ENCODE data around the gene UMPS.

UMPS gene

GRCh38 chr3:124773351-124774326 is 43.4 kb downstream of the UMPS start:
- no peak for DNase-seq (ENCODE audit: low spot score)
- Histone ChIP-seq H3K4ac (ENCODE audit: low read length) (no peak overlapping the region), H3K4me1 (ENCODE audit: control insufficient read depth in 2 of 2, insufficient read depth in 1 of 2, low read depth in 1 of 2, low read length in 2 of 2) (peaks cover 12 to 14% of the 10 kb centered on the region in 2 donors), H3K79me1 (ENCODE audit: low read depth, low read length) (peaks cover 8% of the 10 kb centered on the region), H3K23ac (ENCODE audit: low read depth, low read length, poor library complexity) (no peak overlapping the region), H2BK5ac (ENCODE audit: low read length) (no peak overlapping the region), H3K27ac (replicated peaks; ENCODE audit: low read length) (no peak overlapping the region), H2AK5ac (ENCODE audit: low read depth, low read length) (no peak overlapping the region), H4K8ac (ENCODE audit: low read depth, low read length) (no peak overlapping the region), H3K9ac (ENCODE audit: low read depth, low read length, poor library complexity) (no peak overlapping the region), H3K18ac (ENCODE audit: low read length) (peak overlapping the region; percentile 45), H3K14ac (ENCODE audit: low read length) (no peak overlapping the region), H2AFZ (ENCODE audit: low read length) (no peak overlapping the region), H3K4me3 (ENCODE audit: low read length in 2 of 2) (peak overlapping the region in 1 of 2 donors; percentile 46), H2BK120ac (ENCODE audit: low read depth, low read length) (no peak overlapping the region), H3K36me3 (replicated peaks in 1 of 2; ENCODE audit: control insufficient read depth in 2 of 2, insufficient read depth in 2 of 2, low read length in 2 of 2) (peaks cover 2 to 8% of the 10 kb centered on the region in 2 donors), H2BK12ac (ENCODE audit: low read length) (no peak overlapping the region), H3K9me3 (replicated peaks in 1 of 2; ENCODE audit: control insufficient read depth in 2 of 2, insufficient read depth in 1 of 2, low read depth in 1 of 2, low read length in 2 of 2) (no peaks in the 10 kb centered on the region), H2BK15ac (ENCODE audit: low read length) (no peak overlapping the region), H4K91ac (ENCODE audit: low read depth, low read length, poor library complexity) (no peak overlapping the region), H3K4me2 (ENCODE audit: insufficient read depth, low read length, poor library complexity, severe bottlenecking) (no peak overlapping the region), H3K27me3 (ENCODE audit: control insufficient read depth in 3 of 3, insufficient read depth in 3 of 3, low read depth in 1 of 3, low read length in 3 of 3) (no peaks in the 10 kb centered on the region)
- no CpG with 5 or more reads among the region's 17 CpGs for WGBS, 2 donors (ENCODE audit: extremely low coverage in 2 of 2, insufficient read length in 2 of 2, insufficient replicate concordance in 1 of 2)

- Histone ChIP-seq H2BK15ac (ENCODE audit: low read length) (no peak overlapping the region), H2BK120ac (ENCODE audit: low read depth, low read length) (no peak overlapping the region), H4K91ac (ENCODE audit: low read depth, low read length, poor library complexity) (no peak overlapping the region), H3K27ac (replicated peaks; ENCODE audit: low read length) (no peak overlapping the region), H3K36me3 (replicated peaks in 1 of 2; ENCODE audit: control insufficient read depth in 2 of 2, insufficient read depth in 2 of 2, low read length in 2 of 2) (peaks cover 0 to 6% of the 10 kb centered on the region in 2 donors), H3K4ac (ENCODE audit: low read length) (no peak overlapping the region), H3K79me1 (ENCODE audit: low read depth, low read length) (peaks cover 10% of the 10 kb centered on the region), H3K4me3 (ENCODE audit: low read length in 2 of 2) (no peak overlapping the region), H3K9ac (ENCODE audit: low read depth, low read length, poor library complexity) (no peak overlapping the region), H2AK5ac (ENCODE audit: low read depth, low read length) (no peak overlapping the region), H4K8ac (ENCODE audit: low read depth, low read length) (no peak overlapping the region), H3K14ac (ENCODE audit: low read length) (no peak overlapping the region), H2AFZ (ENCODE audit: low read length) (no peak overlapping the region), H3K18ac (ENCODE audit: low read length) (no peak overlapping the region), H2BK12ac (ENCODE audit: low read length) (no peak overlapping the region), H3K23ac (ENCODE audit: low read depth, low read length, poor library complexity) (no peak overlapping the region), H3K4me2 (ENCODE audit: insufficient read depth, low read length, poor library complexity, severe bottlenecking) (no peak overlapping the region), H2BK5ac (ENCODE audit: low read length) (no peak overlapping the region), H3K27me3 (ENCODE audit: control insufficient read depth in 3 of 3, insufficient read depth in 3 of 3, low read depth in 1 of 3, low read length in 3 of 3) (no peaks in the 10 kb centered on the region), H3K4me1 (ENCODE audit: control insufficient read depth in 2 of 2, insufficient read depth in 1 of 2, low read depth in 1 of 2, low read length in 2 of 2) (peaks cover 12 to 14% of the 10 kb centered on the region in 2 donors), H3K9me3 (replicated peaks in 1 of 2; ENCODE audit: control insufficient read depth in 2 of 2, insufficient read depth in 1 of 2, low read depth in 1 of 2, low read length in 2 of 2) (no peaks in the 10 kb centered on the region)
- DNase-seq (ENCODE audit: low spot score), result peak; percentile 24
- WGBS, 2 donors (ENCODE audit: extremely low coverage in 2 of 2, insufficient read length in 2 of 2, insufficient replicate concordance in 1 of 2), result no CpG with 5 or more reads among the region's 6 CpGs
These were observed 44.1 kb downstream of the UMPS start for GRCh38 chr3:124774327-124774718.

DNA sequence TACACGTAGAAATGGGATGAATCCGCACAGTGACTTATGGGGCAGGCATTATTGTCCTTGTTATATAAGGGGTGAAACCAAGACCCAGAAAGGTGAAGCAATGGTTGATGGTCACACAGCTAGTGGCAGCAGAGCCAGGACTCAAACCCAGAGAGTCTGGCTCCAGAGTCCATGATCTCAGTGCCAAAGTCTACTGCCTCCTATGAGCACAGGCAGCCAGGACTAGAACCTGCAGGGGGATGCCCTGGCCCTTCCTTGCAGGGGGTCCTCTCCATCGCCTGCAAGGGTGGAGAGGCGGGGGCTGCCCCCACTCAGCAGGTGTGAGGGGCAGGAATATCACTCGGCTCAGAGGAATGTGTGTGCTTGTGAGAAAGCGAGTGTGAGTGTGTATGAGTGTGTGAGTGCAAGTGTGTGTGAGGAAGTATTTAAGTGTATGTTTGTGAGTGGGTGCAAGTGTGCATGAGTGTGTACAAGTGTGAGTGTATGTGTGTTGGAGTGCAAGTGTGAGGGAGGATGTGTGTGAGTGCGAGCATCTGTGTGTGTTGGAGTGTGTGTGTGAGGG is 44.7 kb downstream of the UMPS start:
- peaks cover 0 to 6% of the 10 kb centered on the region in 2 donors for H3K36me3 ChIP-seq (replicated peaks in 1 of 2; ENCODE audit: control insufficient read depth in 2 of 2, insufficient read depth in 2 of 2, low read length in 2 of 2)
- H2BK120ac ChIP-seq (ENCODE audit: low read depth, low read length), result no peak overlapping the region
- H3K4me1 ChIP-seq (ENCODE audit: control insufficient read depth in 2 of 2, insufficient read depth in 1 of 2, low read depth in 1 of 2, low read length in 2 of 2), result peaks cover 12 to 14% of the 10 kb centered on the region in 2 donors
- no peak overlapping the region for H2AFZ ChIP-seq (ENCODE audit: low read length)
- no peak overlapping the region for H3K23ac ChIP-seq (ENCODE audit: low read depth, low read length, poor library complexity)
- H3K27ac ChIP-seq (replicated peaks; ENCODE audit: low read length), result no peak overlapping the region
- H3K27me3 ChIP-seq (ENCODE audit: control insufficient read depth in 3 of 3, insufficient read depth in 3 of 3, low read depth in 1 of 3, low read length in 3 of 3), result no peaks in the 10 kb centered on the region
- WGBS, 2 donors (ENCODE audit: extremely low coverage in 2 of 2, insufficient read length in 2 of 2, insufficient replicate concordance in 1 of 2), result 100% methylated on average over 2 of the region's 7 CpGs; no CpG with 5 or more reads in 1 of the 2 donors
- H3K14ac ChIP-seq (ENCODE audit: low read length), result no peak overlapping the region
- H3K79me1 ChIP-seq (ENCODE audit: low read depth, low read length), result peaks cover 10% of the 10 kb centered on the region
- no peak overlapping the region for H2BK5ac ChIP-seq (ENCODE audit: low read length)
- H2BK12ac ChIP-seq (ENCODE audit: low read length), result no peak overlapping the region
- H3K4me3 ChIP-seq (ENCODE audit: low read length in 2 of 2), result no peak overlapping the region
- H3K9me3 ChIP-seq (replicated peaks in 1 of 2; ENCODE audit: control insufficient read depth in 2 of 2, insufficient read depth in 1 of 2, low read depth in 1 of 2, low read length in 2 of 2), result no peaks in the 10 kb centered on the region
- no peak overlapping the region for H4K91ac ChIP-seq (ENCODE audit: low read depth, low read length, poor library complexity)
- no peak for DNase-seq (ENCODE audit: low spot score)
- no peak overlapping the region for H2AK5ac ChIP-seq (ENCODE audit: low read depth, low read length)
- no peak overlapping the region for H3K9ac ChIP-seq (ENCODE audit: low read depth, low read length, poor library complexity)
- H3K4me2 ChIP-seq (ENCODE audit: insufficient read depth, low read length, poor library complexity, severe bottlenecking), result no peak overlapping the region
- H3K18ac ChIP-seq (ENCODE audit: low read length), result no peak overlapping the region
- no peak overlapping the region for H3K4ac ChIP-seq (ENCODE audit: low read length)
- H4K8ac ChIP-seq (ENCODE audit: low read depth, low read length), result no peak overlapping the region
- H2BK15ac ChIP-seq (ENCODE audit: low read length), result no peak overlapping the region

- no peak overlapping the region for H3K27ac ChIP-seq (replicated peaks; ENCODE audit: low read length)
- H3K36me3 ChIP-seq (replicated peaks in 1 of 2; ENCODE audit: control insufficient read depth in 2 of 2, insufficient read depth in 2 of 2, low read length in 2 of 2), result peaks cover 0 to 6% of the 10 kb centered on the region in 2 donors
These were observed 45.6 kb downstream of the UMPS start for GRCh38 chr3:124775877-124776276.

More at GRCh38 chr3:124775877-124776276, 45.6 kb downstream of the UMPS start:
- no CpG with 5 or more reads among the region's 9 CpGs for WGBS, 2 donors (ENCODE audit: extremely low coverage in 2 of 2, insufficient read length in 2 of 2, insufficient replicate concordance in 1 of 2)
- no peak overlapping the region for H3K23ac ChIP-seq (ENCODE audit: low read depth, low read length, poor library complexity)
- H2BK5ac ChIP-seq (ENCODE audit: low read length), result no peak overlapping the region
- H3K14ac ChIP-seq (ENCODE audit: low read length), result no peak overlapping the region
- H4K8ac ChIP-seq (ENCODE audit: low read depth, low read length), result no peak overlapping the region
- H2BK120ac ChIP-seq (ENCODE audit: low read depth, low read length), result no peak overlapping the region
- no peak overlapping the region for H3K4ac ChIP-seq (ENCODE audit: low read length)
- H2BK12ac ChIP-seq (ENCODE audit: low read length), result no peak overlapping the region
- H3K9me3 ChIP-seq (replicated peaks in 1 of 2; ENCODE audit: control insufficient read depth in 2 of 2, insufficient read depth in 1 of 2, low read depth in 1 of 2, low read length in 2 of 2), result no peaks in the 10 kb centered on the region
- H2AK5ac ChIP-seq (ENCODE audit: low read depth, low read length), result no peak overlapping the region
- no peak for DNase-seq (ENCODE audit: low spot score)
- H2AFZ ChIP-seq (ENCODE audit: low read length), result no peak overlapping the region
- peaks cover 15 to 20% of the 10 kb centered on the region in 2 donors for H3K4me1 ChIP-seq (ENCODE audit: control insufficient read depth in 2 of 2, insufficient read depth in 1 of 2, low read depth in 1 of 2, low read length in 2 of 2)
- no peak overlapping the region for H3K9ac ChIP-seq (ENCODE audit: low read depth, low read length, poor library complexity)
- no peak overlapping the region for H3K4me3 ChIP-seq (ENCODE audit: low read length in 2 of 2)
- peaks cover 10% of the 10 kb centered on the region for H3K79me1 ChIP-seq (ENCODE audit: low read depth, low read length)
- H3K27me3 ChIP-seq (ENCODE audit: control insufficient read depth in 3 of 3, insufficient read depth in 3 of 3, low read depth in 1 of 3, low read length in 3 of 3), result no peaks in the 10 kb centered on the region
- no peak overlapping the region for H2BK15ac ChIP-seq (ENCODE audit: low read length)
- H3K4me2 ChIP-seq (ENCODE audit: insufficient read depth, low read length, poor library complexity, severe bottlenecking), result no peak overlapping the region
- no peak overlapping the region for H4K91ac ChIP-seq (ENCODE audit: low read depth, low read length, poor library complexity)
- peak overlapping the region; percentile 32 for H3K18ac ChIP-seq (ENCODE audit: low read length)

Data from neuronal stem cell (in vitro differentiated cells).